OCI-LY3 (cell line): ENCODE measurements around the gene PNMT.
A peak's percentile ranks its signal among the peaks of the same experiment; 100 is the strongest.

Experiments used
- H2AFZ ChIP-seq: fragments of 200-600, 300-600 bp; shearing (Covaris generic); 2 replicates; pipeline ENCODE4 v1.6.0; 2014; ENCODE audit warnings: antibody characterized with exemption, low read depth, low read length
- H3K27ac ChIP-seq: fragments of 200-600, 300-600 bp; sonication (generic); 2 replicates; pipeline ENCODE4 v1.5.1; 2014; ENCODE audit warnings: mild to moderate bottlenecking, low read length, moderate library complexity, mixed read lengths
- H3K27me3 ChIP-seq: fragments of 200-600, 300-600 bp; sonication (generic); 2 replicates; pipeline ENCODE4 v1.6.1; 2014; ENCODE audit warnings: low read depth, low read length, mixed read lengths
- H3K36me3 ChIP-seq: fragments of 200-600, 300-600 bp; sonication (generic); replicated peaks from 2 replicates; pipeline ENCODE3; 2014; ENCODE audit warnings: low read depth, low read length, mixed read lengths
- H3K4me1 ChIP-seq: fragments of 300-600, 200-600 bp; sonication (generic); 2 replicates; pipeline ENCODE4 v1.6.1; 2014; ENCODE audit warnings: low read length, mixed read lengths
- H3K4me2 ChIP-seq: fragments of 200-600, 300-600 bp; sonication (generic); 2 replicates; pipeline ENCODE4 v1.6.1; 2014; ENCODE audit warnings: low read length, mixed read lengths
- H3K4me3 ChIP-seq: fragments of 300-600, 200-600 bp; sonication (generic); 2 replicates; pipeline ENCODE4 v1.5.1; 2014; ENCODE audit warnings: antibody characterized with exemption, mild to moderate bottlenecking, low read length, moderate library complexity
- H3K79me2 ChIP-seq: fragments of 300-600, 200-600 bp; shearing (Covaris generic); 2 replicates; pipeline ENCODE4 v1.6.1; 2014; ENCODE audit warnings: mild to moderate bottlenecking, low read length, mixed read lengths
- H3K9ac ChIP-seq: fragments of 300-600, 200-600 bp; shearing (Covaris generic); 2 replicates; pipeline ENCODE4 v1.6.0; 2014; ENCODE audit warnings: mild to moderate bottlenecking, low read length, moderate library complexity
- H3K9me3 ChIP-seq: fragments of 200-600, 300-600 bp; shearing (Covaris generic); 2 replicates; pipeline ENCODE4 v1.6.1; 2014; ENCODE audit warnings: low read length, mixed read lengths; ENCODE audit not compliant: insufficient read depth
- H4K20me1 ChIP-seq: fragments of 200-600, 300-600 bp; sonication (generic); 2 replicates; pipeline ENCODE4 v1.6.1; 2016; ENCODE audit warnings: low read length, mixed read lengths; ENCODE audit not compliant: insufficient read depth
- EZH2phosphoT487 ChIP-seq: fragments of 200-600 bp; shearing (Covaris generic); IDR thresholded peaks from 2 replicates; pipeline ENCODE4 v1.6.1; 2018; ENCODE audit warnings: antibody characterized with exemption, mixed run types, low read depth
- TF ChIP-seq, protein P1 (sequence below): fragments of 200-600, 300-600 bp; sonication (generic); IDR thresholded peaks from 2 replicates; pipeline ENCODE4 v1.5.1; 2014; ENCODE audit warnings: antibody characterized with exemption, low read length, low read depth

Gene PNMT

GRCh38 chr17:39638317-39638716 lies 29.9 kb upstream of the PNMT start:
- Histone ChIP-seq H3K9me3 (no peaks in the 10 kb centered on the region), H3K4me1 (peaks cover 28% of the 10 kb centered on the region), H3K27me3 (no peaks in the 10 kb centered on the region), H3K4me3 (peak overlapping the region; percentile 78), H3K79me2 (peaks cover 47% of the 10 kb centered on the region), H3K36me3 (no peaks in the 10 kb centered on the region), H2AFZ (no peak overlapping the region), H3K4me2 (peak overlapping the region; percentile 94), H4K20me1 (peaks cover 28% of the 10 kb centered on the region), H3K9ac (peak overlapping the region; percentile 84), H3K27ac (no peak overlapping the region)
- TF ChIP-seq, protein P1, sequence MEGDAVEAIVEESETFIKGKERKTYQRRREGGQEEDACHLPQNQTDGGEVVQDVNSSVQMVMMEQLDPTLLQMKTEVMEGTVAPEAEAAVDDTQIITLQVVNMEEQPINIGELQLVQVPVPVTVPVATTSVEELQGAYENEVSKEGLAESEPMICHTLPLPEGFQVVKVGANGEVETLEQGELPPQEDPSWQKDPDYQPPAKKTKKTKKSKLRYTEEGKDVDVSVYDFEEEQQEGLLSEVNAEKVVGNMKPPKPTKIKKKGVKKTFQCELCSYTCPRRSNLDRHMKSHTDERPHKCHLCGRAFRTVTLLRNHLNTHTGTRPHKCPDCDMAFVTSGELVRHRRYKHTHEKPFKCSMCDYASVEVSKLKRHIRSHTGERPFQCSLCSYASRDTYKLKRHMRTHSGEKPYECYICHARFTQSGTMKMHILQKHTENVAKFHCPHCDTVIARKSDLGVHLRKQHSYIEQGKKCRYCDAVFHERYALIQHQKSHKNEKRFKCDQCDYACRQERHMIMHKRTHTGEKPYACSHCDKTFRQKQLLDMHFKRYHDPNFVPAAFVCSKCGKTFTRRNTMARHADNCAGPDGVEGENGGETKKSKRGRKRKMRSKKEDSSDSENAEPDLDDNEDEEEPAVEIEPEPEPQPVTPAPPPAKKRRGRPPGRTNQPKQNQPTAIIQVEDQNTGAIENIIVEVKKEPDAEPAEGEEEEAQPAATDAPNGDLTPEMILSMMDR, result no peak
- TF ChIP-seq EZH2phosphoT487, result no peak

- H3K4me1 ChIP-seq, result peaks cover 28% of the 10 kb centered on the region
- H3K4me2 ChIP-seq, result no peak overlapping the region
- H2AFZ ChIP-seq, result no peak overlapping the region
- H3K27me3 ChIP-seq, result no peaks in the 10 kb centered on the region
- no peaks in the 10 kb centered on the region for H3K9me3 ChIP-seq
- H3K79me2 ChIP-seq, result peaks cover 52% of the 10 kb centered on the region
- TF ChIP-seq, protein P1, result no peak
- TF ChIP-seq EZH2phosphoT487, result no peak
- H3K36me3 ChIP-seq, result no peaks in the 10 kb centered on the region
- no peak overlapping the region for H3K9ac ChIP-seq
- no peak overlapping the region for H3K27ac ChIP-seq
- peaks cover 35% of the 10 kb centered on the region for H4K20me1 ChIP-seq
- H3K4me3 ChIP-seq, result no peak overlapping the region
Measured at GRCh38 chr17:39639043-39639442, 29.2 kb upstream of the PNMT start.

DNA sequence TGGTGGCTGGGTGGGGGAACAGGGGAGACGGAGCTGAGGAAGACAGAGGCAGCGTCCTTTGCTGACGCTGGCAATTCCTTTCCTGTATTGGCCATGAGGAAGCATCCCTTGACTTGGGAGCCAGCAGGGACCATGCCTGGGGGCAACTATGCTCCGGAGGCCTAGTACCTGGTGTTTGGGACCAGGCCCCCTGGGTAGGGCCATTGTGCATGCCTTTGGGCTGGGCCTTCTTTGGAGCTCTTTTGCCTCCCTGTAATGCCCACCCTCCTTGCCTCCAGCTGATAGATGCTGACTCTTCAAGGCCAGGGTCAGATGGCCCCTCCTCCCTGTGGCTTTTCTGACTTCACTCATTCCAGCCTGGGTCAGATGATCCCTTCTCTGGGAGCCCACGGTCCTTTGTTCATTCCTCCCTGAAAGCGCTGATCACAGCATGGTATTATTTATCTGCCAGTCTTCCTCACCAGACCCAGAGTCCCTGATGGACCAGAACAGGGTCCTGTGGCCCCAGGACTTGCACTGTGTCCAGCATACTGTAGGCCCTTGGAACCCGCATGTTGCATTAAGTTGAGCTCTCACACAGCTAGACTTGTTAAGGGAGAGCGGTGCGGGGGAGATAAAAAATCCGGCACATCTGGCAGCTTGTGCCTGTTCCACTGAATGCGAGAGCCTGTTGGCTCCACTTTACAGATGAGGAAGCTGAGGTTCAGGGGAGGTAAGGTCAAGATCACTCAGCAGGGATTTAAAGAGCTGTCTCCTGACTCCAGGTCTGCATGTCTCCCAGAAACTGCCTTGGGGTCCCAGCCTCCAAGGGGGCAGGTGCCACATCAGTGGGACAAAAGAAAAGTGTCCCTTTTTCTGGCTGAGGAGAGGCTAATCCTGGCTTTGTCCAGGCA lies 28.4 kb upstream of the PNMT start:
- Histone ChIP-seq H2AFZ (no peak overlapping the region), H3K4me2 (no peak overlapping the region), H4K20me1 (peaks cover 38% of the 10 kb centered on the region), H3K79me2 (peaks cover 52% of the 10 kb centered on the region), H3K36me3 (no peaks in the 10 kb centered on the region), H3K27me3 (no peaks in the 10 kb centered on the region), H3K4me3 (no peak overlapping the region), H3K9ac (no peak overlapping the region), H3K27ac (no peak overlapping the region), H3K4me1 (peaks cover 28% of the 10 kb centered on the region), H3K9me3 (no peaks in the 10 kb centered on the region)
- TF ChIP-seq EZH2phosphoT487, result no peak
- TF ChIP-seq, protein P1, result no peak

GRCh38 chr17:39640591-39641031 lies 27.6 kb upstream of the PNMT start:
- no peak overlapping the region for H3K4me3 ChIP-seq
- no peak overlapping the region for H3K4me2 ChIP-seq
- peaks cover 52% of the 10 kb centered on the region for H3K79me2 ChIP-seq
- no peaks in the 10 kb centered on the region for H3K9me3 ChIP-seq
- no peak overlapping the region for H3K27ac ChIP-seq
- H4K20me1 ChIP-seq, result peaks cover 38% of the 10 kb centered on the region
- H3K9ac ChIP-seq, result no peak overlapping the region
- no peak overlapping the region for H2AFZ ChIP-seq
- no peaks in the 10 kb centered on the region for H3K27me3 ChIP-seq
- H3K4me1 ChIP-seq, result peaks cover 28% of the 10 kb centered on the region
- H3K36me3 ChIP-seq, result no peaks in the 10 kb centered on the region
- TF ChIP-seq EZH2phosphoT487, result no peak
- TF ChIP-seq, protein P1, result no peak
